Measurements from ENCODE around the gene IFT88.

The IFT88 gene

GRCh38 chr13:20566898-20567874 is at the start of gene IFT88:
Gene IFT88, plus strand, starts transcription at chr13:20567157. Its CDS starts 7,229 bp downstream, at chr13:20574386.
- peak; percentile 94 for DNase-seq

GRCh38 chr13:20518660-20519100 is 48.3 kb upstream of the IFT88 start:
- DNase-seq: no peak

- no peak for DNase-seq
Measured at GRCh38 chr13:20519875-20520274, 47.1 kb upstream of the IFT88 start.

- no peak for DNase-seq
Measured at GRCh38 chr13:20521364-20522115, 45.4 kb upstream of the IFT88 start.

GRCh38 chr13:20525144-20525600 is 41.8 kb upstream of the IFT88 start:
- DNase-seq: peak; percentile 67

GRCh38 chr13:20525601-20526544 is 41.1 kb upstream of the IFT88 start, which contains the start of gene CRYL1:
Gene CRYL1, minus strand, starts transcription at chr13:20525857. Its CDS starts 63 bp downstream, at chr13:20525794.
- peak; percentile 91 for DNase-seq

- no peak for DNase-seq
Measured at GRCh38 chr13:20526664-20527063, 40.3 kb upstream of the IFT88 start.

- DNase-seq: no peak
Measured at GRCh38 chr13:20528452-20528851, 38.5 kb upstream of the IFT88 start.

GRCh38 chr13:20534038-20534608 is 32.8 kb upstream of the IFT88 start:
- DNase-seq: no peak

GRCh38 chr13:20536992-20537391 is 30.0 kb upstream of the IFT88 start:
- DNase-seq: no peak

GRCh38 chr13:20544201-20544923 is 22.6 kb upstream of the IFT88 start:
- no peak for DNase-seq

- DNase-seq: no peak
Measured at GRCh38 chr13:20546556-20546955, 20.4 kb upstream of the IFT88 start.

GRCh38 chr13:20547479-20547908 is 19.5 kb upstream of the IFT88 start:
- DNase-seq: no peak

- no peak for DNase-seq
Measured at GRCh38 chr13:20550799-20551198, 16.2 kb upstream of the IFT88 start.

GRCh38 chr13:20553311-20553710 is 13.6 kb upstream of the IFT88 start:
- no peak for DNase-seq

- DNase-seq: no peak
Measured at GRCh38 chr13:20558982-20559381, 8.0 kb upstream of the IFT88 start.

GRCh38 chr13:20559659-20560356 is 7.1 kb upstream of the IFT88 start:
- no peak for DNase-seq

- DNase-seq: no peak
Measured at GRCh38 chr13:20561741-20562140, 5.2 kb upstream of the IFT88 start.

- DNase-seq: no peak
Measured at GRCh38 chr13:20565115-20565736, 1.7 kb upstream of the IFT88 start.

- no peak for DNase-seq
Measured at GRCh38 chr13:20566468-20566897, 474 bp upstream of the IFT88 start.

Data from activated effector memory CD4-positive, alpha-beta T cell treated with anti-CD3 and anti-CD28 coated beads, Interleukin-2, amount 50 U/mL, for 16 hours (primary cell).